ENCODE data around the gene ZBTB16. TPM values are rescaled to one million over a fixed set of nuclear protein-coding genes. Genes with fewer than 3 reads are reported as not detected.

ZBTB16 gene
- total and polyA plus RNA-seq, 2 of the 4 experiments (the other 2 are of a cell fraction) = not detected

DNA sequence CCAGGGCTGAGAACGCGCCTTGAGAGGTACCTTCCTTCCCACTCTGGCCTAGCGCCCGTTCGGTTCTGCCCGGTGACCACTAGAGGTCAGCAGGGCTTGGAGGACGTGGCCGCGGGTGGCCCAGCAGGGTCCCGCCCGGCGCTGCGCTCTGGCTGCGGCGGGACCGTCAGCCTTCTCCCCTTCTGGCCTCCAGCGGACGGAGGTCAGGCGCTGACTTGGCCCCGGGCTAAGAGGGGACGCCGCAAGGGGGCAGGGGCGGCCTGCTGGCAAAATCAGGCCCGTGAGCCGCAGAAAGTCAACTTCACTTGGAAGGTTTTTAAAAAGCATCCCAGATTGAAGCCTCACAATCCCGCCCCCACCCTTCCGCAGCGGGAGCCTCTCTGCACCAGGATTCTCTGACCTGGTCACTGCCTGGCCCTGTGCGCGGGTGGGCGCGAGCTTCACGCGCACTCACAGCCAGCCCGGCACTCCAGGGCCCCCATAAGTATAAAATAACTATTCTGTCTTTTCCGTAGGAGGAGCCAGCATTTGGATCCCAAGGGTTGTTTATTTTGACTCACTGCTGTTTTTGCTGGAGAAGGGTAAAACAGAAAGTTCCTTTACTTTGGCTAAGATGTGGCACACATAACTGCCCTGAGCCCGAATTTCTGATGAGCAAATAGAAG is 23.2 kb upstream of the ZBTB16 start:
- Histone ChIP-seq H3K4me2 (ENCODE audit: low read depth, low read length) (peak overlapping the region; percentile 53; the same call in 1 of the 2 replicates), H4K20me1 (ENCODE audit: insufficient read depth, low read length) (no peaks in the 10 kb centered on the region), H3K4me3 (ENCODE audit: insufficient read depth, low read depth, low read length) (peak overlapping the region; percentile 5; the same call in 1 of the 2 replicates), H4K91ac (ENCODE audit: insufficient read depth, low read depth, low read length) (no peak overlapping the region), H3K4me1 (ENCODE audit: control insufficient read depth, insufficient read depth, low read length) (no peaks in the 10 kb centered on the region), H3K36me3 (ENCODE audit: control insufficient read depth, insufficient read depth, low read length) (no peaks in the 10 kb centered on the region), H3K9me3 (ENCODE audit: control insufficient read depth, insufficient read depth, low read length) (no peaks in the 10 kb centered on the region), H4K5ac (ENCODE audit: low read depth, low read length) (no peak overlapping the region), H3K18ac (ENCODE audit: low read depth, low read length) (no peak overlapping the region), H3K23ac (ENCODE audit: low read depth, low read length) (no peak overlapping the region), H2BK120ac (ENCODE audit: low read depth, low read length) (no peak overlapping the region), H3K9me1 (ENCODE audit: insufficient read depth, low read length) (no peaks in the 10 kb centered on the region), H3K4ac (ENCODE audit: low read depth, low read length) (no peak overlapping the region), H2AK9ac (replicated peaks; ENCODE audit: low read depth, low read length, poor library complexity) (peak overlapping the region; percentile 38), H3K56ac (ENCODE audit: extremely low read depth, insufficient read depth, low read length) (no peak overlapping the region), H3K27ac (ENCODE audit: insufficient read depth, low read length) (no peak overlapping the region), H2BK15ac (ENCODE audit: low read depth, low read length) (no peak overlapping the region), H2BK5ac (ENCODE audit: low read depth, low read length, poor library complexity, severe bottlenecking) (no peak overlapping the region), H4K8ac (ENCODE audit: low read depth in 2 of 2, low read length in 2 of 2) (no peak overlapping the region), H3K79me1 (ENCODE audit: low read depth in 1 of 2, low read length in 2 of 2) (no peaks in the 10 kb centered on the region), H3K14ac (replicated peaks; ENCODE audit: low read depth, low read length) (no peak overlapping the region), H2AFZ (replicated peaks; ENCODE audit: low read length, poor library complexity) (peak overlapping the region; percentile 82), H3K27me3 (ENCODE audit: control insufficient read depth, insufficient read depth, low read length) (peaks cover 10% of the 10 kb centered on the region; the same call in 1 of the 2 replicates), H3K9ac (ENCODE audit: low read depth, low read length) (no peak overlapping the region), H2AK5ac (ENCODE audit: low read depth, low read length) (no peak overlapping the region), H2BK20ac (ENCODE audit: low read depth, low read length) (no peak overlapping the region)
- intact Hi-C loops (cut with micrococcal nuclease) = loop anchor here (1.0 to 5.0 kb wide), 4 partner anchors 126 to 225 kb away; no protein-coding TSS in a partner anchor
- no TSS peak for BruUV-seq (replicated peaks)
- CTCF ChIA-PET = interaction anchor here (5.3 kb wide), 1 partner anchor 225 kb away, joined by 29 read pairs; no protein-coding TSS in a partner anchor
- TF ChIP-seq RFX5 (IDR thresholded peaks at IDR 0.05; ENCODE audit: low read depth, low read length) = no peak
- TF ChIP-seq, protein P1, sequence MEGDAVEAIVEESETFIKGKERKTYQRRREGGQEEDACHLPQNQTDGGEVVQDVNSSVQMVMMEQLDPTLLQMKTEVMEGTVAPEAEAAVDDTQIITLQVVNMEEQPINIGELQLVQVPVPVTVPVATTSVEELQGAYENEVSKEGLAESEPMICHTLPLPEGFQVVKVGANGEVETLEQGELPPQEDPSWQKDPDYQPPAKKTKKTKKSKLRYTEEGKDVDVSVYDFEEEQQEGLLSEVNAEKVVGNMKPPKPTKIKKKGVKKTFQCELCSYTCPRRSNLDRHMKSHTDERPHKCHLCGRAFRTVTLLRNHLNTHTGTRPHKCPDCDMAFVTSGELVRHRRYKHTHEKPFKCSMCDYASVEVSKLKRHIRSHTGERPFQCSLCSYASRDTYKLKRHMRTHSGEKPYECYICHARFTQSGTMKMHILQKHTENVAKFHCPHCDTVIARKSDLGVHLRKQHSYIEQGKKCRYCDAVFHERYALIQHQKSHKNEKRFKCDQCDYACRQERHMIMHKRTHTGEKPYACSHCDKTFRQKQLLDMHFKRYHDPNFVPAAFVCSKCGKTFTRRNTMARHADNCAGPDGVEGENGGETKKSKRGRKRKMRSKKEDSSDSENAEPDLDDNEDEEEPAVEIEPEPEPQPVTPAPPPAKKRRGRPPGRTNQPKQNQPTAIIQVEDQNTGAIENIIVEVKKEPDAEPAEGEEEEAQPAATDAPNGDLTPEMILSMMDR (conservative IDR thresholded peaks at IDR 0.05; ENCODE audit: low read depth, low read length) = peak; percentile 61
- no peak for TF ChIP-seq MXI1 (IDR thresholded peaks at IDR 0.05; ENCODE audit: borderline replicate concordance, low read depth, low read length)
- TF ChIP-seq CEBPB (IDR thresholded peaks at IDR 0.05; ENCODE audit: low read depth, low read length) = no peak
- TF ChIP-seq CHD1 (IDR thresholded peaks at IDR 0.05; ENCODE audit: low read depth, low read length) = no peak
- TF ChIP-seq SMC3 (IDR thresholded peaks at IDR 0.05; ENCODE audit: low read depth, low read length) = peak; percentile 54
- peak; percentile 59 for TF ChIP-seq RAD21 (IDR thresholded peaks at IDR 0.05; ENCODE audit: low read length)
- dilution Hi-C loops (cut with HindIII; ENCODE audit: low sequenced_read_pairs, unreplicated experiment) = no loop called here
- in situ Hi-C loops (cut with MboI; ENCODE audit: low sequenced_read_pairs) = loop anchor here (5.0 kb wide), 1 partner anchor 226 kb away; no protein-coding TSS in a partner anchor
- ATAC-seq (ENCODE audit: low read depth) = peak; percentile 95
- POLR2A ChIA-PET (ENCODE audit: unreplicated experiment) = no interaction called here
- WGBS, 2 experiments (ENCODE audit: extremely low coverage in 2 of 2, insufficient read length in 1 of 2) = 4% methylated on average over 12 of the region's 37 CpGs; no CpG with 5 or more reads in 1 of the 2 experiments
- peak; percentile 18 for DNase-seq

Data from IMR-90 (cell line).